ENCODE measurements around the gene FAM236D.
"Not testable (repeated sequence)": the region's sequence is repeated elsewhere in the genome, so short reads cannot be mapped to it uniquely, and the experiment has no call there.

GRCh38 chrX:72776653-72777466 lies 31.1 kb downstream of the FAM236D start, which contains the start of gene DMRTC1B:
- not testable (repeated sequence) for TF ChIP-seq REST (IDR thresholded peaks at IDR 0.05; ENCODE audit: insufficient read depth in 1 of 2, low read depth in 2 of 2, low read length in 2 of 2); POLR2AphosphoS5 (IDR thresholded peaks at IDR 0.05; ENCODE audit: low read depth, low read length); SIN3A (IDR thresholded peaks at IDR 0.05; ENCODE audit: borderline replicate concordance, insufficient read depth, low read length); FOXP2 (optimal IDR thresholded peaks at IDR 0.05; ENCODE audit: borderline replicate concordance, extremely low read depth, extremely low read length, insufficient read depth)
